Smooth muscle cell of bladder (primary cell): ENCODE results near the gene SLC29A4. TPM values are rescaled to one million over a fixed set of nuclear protein-coding genes. Genes with fewer than 3 reads are reported as not detected.

ENCODE experiments used
- total RNA-seq: library from RNA; depleted of rRNA; stranded (reverse); fragments of >200 nt; gene quantifications from 2 replicates; pipeline ENCODE4 v1.2.3, GENCODE V29; 2014

Gene SLC29A4
- total RNA-seq: 3.8 and 5.7 TPM in 2 replicates

GRCh38 chr7:5282543-5283316 is at the start of gene SLC29A4:
SLC29A4 (plus strand) TSS chr7:5282943; CDS start chr7:5287817, 4,874 bp downstream.

Other genes with a start within 250 kb of the SLC29A4 start
- 6.1 and 8.2 TPM in 2 replicates for gene RBAK, start 237.1 kb upstream of the SLC29A4 start, total RNA-seq
- 59.6 and 70.8 TPM in 2 replicates for gene WIPI2, start 92.7 kb upstream of the SLC29A4 start, total RNA-seq
- gene TNRC18, start 140.9 kb downstream of the SLC29A4 start, total RNA-seq: 25.7 and 28.2 TPM in 2 replicates
- 2.7 and 4.5 TPM in 2 replicates for gene FBXL18, start 230.9 kb downstream of the SLC29A4 start, total RNA-seq
- gene ACTB, start 247.7 kb downstream of the SLC29A4 start, total RNA-seq: 2,151 and 2,226 TPM in 2 replicates